NCI-H82 treated with DMSO at 0.1 percent for 48 hours (cell line): Measurements from ENCODE around the gene HMOX2.

ENCODE experiments used
- DNase-seq: peaks from one replicate; lab custom pipeline; 2025; ENCODE audit not compliant: unreplicated experiment; lab: John Stamatoyannopoulos, UW

The HMOX2 gene

GRCh38 chr16:4520913-4521312 lies 44.7 kb downstream of the HMOX2 start:
- no peak for DNase-seq

- DNase-seq: peak; percentile 37
Observed at GRCh38 chr16:4522051-4522581, 45.9 kb downstream of the HMOX2 start.

GRCh38 chr16:4523686-4524085 lies 47.5 kb downstream of the HMOX2 start:
- no peak for DNase-seq

GRCh38 chr16:4524571-4524970 lies 48.4 kb downstream of the HMOX2 start:
- no peak for DNase-seq

- DNase-seq: no peak
Observed at GRCh38 chr16:4525069-4525468, 48.9 kb downstream of the HMOX2 start.

GRCh38 chr16:4525634-4526277 lies 49.6 kb downstream of the HMOX2 start:
- no peak for DNase-seq

GRCh38 chr16:4529085-4530060 lies 53.2 kb downstream of the HMOX2 start:
- no peak for DNase-seq

GRCh38 chr16:4531811-4532210 lies 55.6 kb downstream of the HMOX2 start:
- DNase-seq: no peak

GRCh38 chr16:4532238-4532637 lies 56.0 kb downstream of the HMOX2 start:
- no peak for DNase-seq

- no peak for DNase-seq
Observed at GRCh38 chr16:4533490-4533889, 57.3 kb downstream of the HMOX2 start.

- DNase-seq: no peak
Observed at GRCh38 chr16:4534151-4534790, 58.1 kb downstream of the HMOX2 start.

- DNase-seq: no peak
Observed at GRCh38 chr16:4535627-4536108, 59.5 kb downstream of the HMOX2 start.

GRCh38 chr16:4536391-4537106 lies 60.4 kb downstream of the HMOX2 start:
- no peak for DNase-seq

GRCh38 chr16:4537376-4538343 lies 61.5 kb downstream of the HMOX2 start:
- no peak for DNase-seq

GRCh38 chr16:4538350-4539235 lies 62.4 kb downstream of the HMOX2 start, which contains the start of gene CDIP1:
Gene CDIP1, minus strand, starts transcription at chr16:4538773. Its CDS starts 24,643 bp downstream, at chr16:4514130.
- peak; percentile 84 for DNase-seq

GRCh38 chr16:4539716-4540284 lies 63.6 kb downstream of the HMOX2 start:
- DNase-seq: no peak

- DNase-seq: peak; percentile 16
Observed at GRCh38 chr16:4544473-4544872, 68.3 kb downstream of the HMOX2 start.

- no peak for DNase-seq
Observed at GRCh38 chr16:4548124-4548523, 71.9 kb downstream of the HMOX2 start.
